ENCODE measurements around the gene SLC35B1. TPM values are rescaled to one million over a fixed set of nuclear protein-coding genes. Genes with fewer than 3 reads are reported as not detected.

Gene SLC35B1
- total and polyA plus RNA-seq, 8 donors: 26.3 to 59.8 (median 37.3) TPM

- Histone ChIP-seq H3K4me3 (no peak overlapping the region), H3K36me3 (peaks cover 0 to 6% (median 0%) of the 10 kb centered on the region in 4 donors), H3K27me3 (no peaks in the 10 kb centered on the region), H3K4me1 (peaks cover 26 to 70% (median 47%) of the 10 kb centered on the region in 4 donors), H3K27ac (peak overlapping the region in 2 of 5 donors; percentile 46 to 71), H3K9me3 (no peaks in the 10 kb centered on the region)
- 59 to 86% (median 77%) methylated on average over 1 of the region's 1 CpG for WGBS, 5 donors
- no peak for DNase-seq
- TF ChIP-seq POLR2AphosphoS5 (IDR thresholded peaks at IDR 0.05) (no peak), EP300 (IDR thresholded peaks at IDR 0.05) (no peak), CTCF (IDR thresholded peaks at IDR 0.05) (no peak), POLR2A (IDR thresholded peaks at IDR 0.05) (no peak)
- intact Hi-C loops (cut with DNase I; ENCODE audit: low total_unique reads): no loop called here
Measured at GRCh38 chr17:49745175-49746139, 37.7 kb upstream of the SLC35B1 start.

DNA sequence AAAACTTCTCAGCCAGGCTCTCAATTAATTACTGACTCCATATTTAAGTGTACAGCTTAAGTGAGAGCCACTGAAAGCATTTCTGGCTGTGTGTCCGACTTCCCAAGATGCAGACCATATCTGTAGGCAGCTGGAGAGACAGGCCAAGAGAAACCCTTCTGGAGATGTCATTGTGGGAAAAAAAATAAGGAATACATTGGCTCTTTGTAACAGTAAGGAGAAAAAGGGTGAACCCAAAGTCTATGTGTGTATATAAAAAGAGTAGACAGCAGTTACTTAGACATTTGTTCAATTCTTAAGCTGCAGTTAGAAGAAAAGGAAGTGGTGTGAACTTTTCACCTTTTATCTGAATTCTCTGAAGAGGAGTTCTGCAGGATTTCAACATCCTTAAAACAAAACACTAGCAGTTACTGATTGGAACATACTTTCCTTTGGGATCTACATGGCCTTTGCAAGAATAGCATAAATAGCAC lies 34.4 kb upstream of the SLC35B1 start:
- H3K4me3 ChIP-seq: no peak overlapping the region
- intact Hi-C loops (cut with DNase I; ENCODE audit: low total_unique reads): no loop called here
- 38 to 69% (median 57%) methylated on average over 1 of the region's 1 CpG for WGBS, 5 donors

DNA sequence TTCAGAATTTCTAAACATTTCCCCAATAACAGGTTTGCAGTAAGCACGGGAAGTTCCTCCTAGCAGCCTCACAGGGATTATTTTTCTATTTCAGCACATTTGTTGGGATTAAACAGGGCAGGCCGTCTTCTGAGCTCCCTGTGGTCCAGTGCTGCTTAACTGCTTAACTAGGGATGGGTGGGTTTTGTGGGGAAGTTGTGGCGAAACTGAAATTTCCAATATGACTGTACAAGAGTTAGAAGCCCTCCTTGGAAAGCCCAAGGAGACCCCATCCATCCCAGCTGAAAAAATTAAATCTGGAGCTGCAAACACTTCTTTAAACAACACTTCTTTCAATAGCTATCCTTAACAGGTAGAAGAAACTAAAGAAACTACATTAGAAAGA lies 33.9 kb upstream of the SLC35B1 start:
- DNase-seq: no peak
- H3K4me1 ChIP-seq: peaks cover 46 to 90% (median 68%) of the 10 kb centered on the region in 4 donors
- no peaks in the 10 kb centered on the region for H3K27me3 ChIP-seq
- intact Hi-C loops (cut with DNase I; ENCODE audit: low total_unique reads): no loop called here
- no peak for TF ChIP-seq CTCF (IDR thresholded peaks at IDR 0.05)
- no peak for TF ChIP-seq POLR2AphosphoS5 (IDR thresholded peaks at IDR 0.05)
- TF ChIP-seq POLR2A (IDR thresholded peaks at IDR 0.05): no peak
- TF ChIP-seq EP300 (IDR thresholded peaks at IDR 0.05): no peak
- H3K36me3 ChIP-seq: no peaks in the 10 kb centered on the region
- no peaks in the 10 kb centered on the region for H3K9me3 ChIP-seq
- H3K27ac ChIP-seq: peak overlapping the region in 4 of 5 donors; percentile 76 to 88 (median 82)
- 48 to 69% (median 59%) methylated on average over 3 of the region's 3 CpGs for WGBS, 5 donors
- no peak overlapping the region for H3K4me3 ChIP-seq

More for the DNA sequence above, 34.4 kb upstream of the SLC35B1 start:
- peak in 1 of 2 donors; percentile 83 for DNase-seq
- Histone ChIP-seq H3K27me3 (no peaks in the 10 kb centered on the region), H3K4me1 (peaks cover 46 to 90% (median 69%) of the 10 kb centered on the region in 4 donors), H3K36me3 (no peaks in the 10 kb centered on the region), H3K27ac (peak overlapping the region in 4 of 5 donors; percentile 76 to 88 (median 82)), H3K9me3 (no peaks in the 10 kb centered on the region)
- TF ChIP-seq CTCF (IDR thresholded peaks at IDR 0.05) (no peak), POLR2AphosphoS5 (IDR thresholded peaks at IDR 0.05) (no peak), POLR2A (IDR thresholded peaks at IDR 0.05) (no peak), EP300 (IDR thresholded peaks at IDR 0.05) (no peak)

DNA sequence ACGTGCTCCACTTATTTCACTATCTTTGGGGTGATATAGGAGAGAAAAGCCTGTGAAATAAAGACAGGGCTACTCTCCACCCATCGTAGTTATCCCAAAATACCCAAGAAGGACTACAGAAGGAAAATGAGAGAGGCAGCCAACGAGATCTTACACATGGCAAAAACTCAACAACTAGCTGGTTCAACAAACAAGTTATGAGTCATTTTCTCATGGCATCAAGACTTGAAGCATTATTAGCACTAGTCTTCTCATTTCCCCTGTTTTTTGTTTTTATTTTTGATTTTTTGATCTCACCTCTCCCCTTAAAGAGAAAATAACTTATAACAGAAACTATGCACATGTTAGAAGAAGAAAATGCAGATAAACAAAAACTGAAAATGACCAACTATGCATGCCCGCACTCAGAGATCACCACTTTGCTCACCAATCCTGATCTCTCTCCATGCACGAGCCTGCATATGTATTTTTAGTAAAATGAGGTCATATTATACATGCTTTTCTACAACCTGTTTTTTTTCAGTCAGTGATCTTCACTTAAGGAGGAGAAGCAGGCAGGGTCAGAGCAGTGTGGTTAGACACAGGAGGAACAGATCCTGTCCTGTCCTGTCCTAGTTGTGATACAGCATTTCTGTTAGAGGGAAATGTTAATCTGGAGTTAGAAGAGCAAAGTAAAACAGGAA lies 33.4 kb upstream of the SLC35B1 start:
- intact Hi-C loops (cut with DNase I; ENCODE audit: low total_unique reads): no loop called here
- peak overlapping the region; percentile 66 to 88 (median 76) for H3K27ac ChIP-seq
- no peaks in the 10 kb centered on the region for H3K36me3 ChIP-seq
- peak in 1 of 3 donors; percentile 25 for TF ChIP-seq POLR2AphosphoS5 (IDR thresholded peaks at IDR 0.05)
- no peak for TF ChIP-seq POLR2A (IDR thresholded peaks at IDR 0.05)
- no peaks in the 10 kb centered on the region for H3K27me3 ChIP-seq
- 50 to 64% (median 53%) methylated on average over 5 of the region's 5 CpGs for WGBS, 5 donors
- peaks cover 46 to 85% (median 66%) of the 10 kb centered on the region in 4 donors for H3K4me1 ChIP-seq
- H3K9me3 ChIP-seq: no peaks in the 10 kb centered on the region
- no peak overlapping the region for H3K4me3 ChIP-seq
- DNase-seq: peak in 1 of 2 donors; percentile 36

Data from stomach (tissue), 9 donors.